Endodermal cell (in vitro differentiated cells): ENCODE data around the gene P2RY1. TPM values are rescaled to one million over a fixed set of nuclear protein-coding genes. Genes with fewer than 3 reads are reported as not detected.

Experiments
- DNase-seq: peaks from one replicate; pipeline ENCODE4 v3.0.0-alpha.2; 2017
- H3K27ac ChIP-seq: 2 replicates; pipeline ENCODE4 v1.5.1; 2013; ENCODE audit warnings: mild to moderate bottlenecking, low read depth, low read length, moderate library complexity
- H3K27me3 ChIP-seq: 2 replicates; pipeline ENCODE4 v1.6.1; 2013; ENCODE audit warnings: mild to moderate bottlenecking, low read length, moderate library complexity; ENCODE audit not compliant: insufficient read depth, control insufficient read depth, poor library complexity, severe bottlenecking
- H3K36me3 ChIP-seq: 2 replicates; pipeline ENCODE4 v1.7.0; 2013; ENCODE audit warnings: mild to moderate bottlenecking, low read length, moderate library complexity; ENCODE audit not compliant: control insufficient read depth, insufficient read depth
- H3K4me1 ChIP-seq: one replicate; pipeline ENCODE4 v1.7.0; 2013; ENCODE audit warnings: low read length; ENCODE audit not compliant: control insufficient read depth, insufficient read depth
- H3K4me3 ChIP-seq: 2 replicates; pipeline ENCODE4 v1.5.1; 2013; ENCODE audit warnings: mild to moderate bottlenecking, low read length, moderate library complexity
- H3K9ac ChIP-seq: 2 replicates; pipeline ENCODE4 v1.6.1; 2013; ENCODE audit warnings: mild to moderate bottlenecking, low read length, moderate library complexity; ENCODE audit not compliant: poor library complexity, severe bottlenecking; ENCODE audit errors: extremely low read depth
- H3K9me3 ChIP-seq: 2 replicates; pipeline ENCODE4 v1.6.1; 2013; ENCODE audit warnings: mild to moderate bottlenecking, low read length, moderate library complexity; ENCODE audit not compliant: control insufficient read depth
- H3K27ac Mint-ChIP-seq: 2 replicates; pipeline ENCODE4 v1.8.0; 2020; ENCODE audit warnings: mixed read lengths
- H3K27me3 Mint-ChIP-seq: 2 replicates; pipeline ENCODE4 v1.8.0; 2021; ENCODE audit warnings: mild to moderate bottlenecking, mixed read lengths; ENCODE audit not compliant: insufficient read depth
- H3K36me3 Mint-ChIP-seq: 2 replicates; pipeline ENCODE4 v1.8.0; 2020; ENCODE audit warnings: low read depth, mixed read lengths
- H3K4me1 Mint-ChIP-seq: 2 replicates; pipeline ENCODE4 v1.8.0; 2020; ENCODE audit warnings: mixed read lengths
- H3K4me3 Mint-ChIP-seq: 2 replicates; pipeline ENCODE4 v1.8.0; 2020; ENCODE audit warnings: mild to moderate bottlenecking, moderate library complexity, mixed read lengths
- H3K9me3 Mint-ChIP-seq: 2 replicates; pipeline ENCODE4 v1.8.0; 2020; ENCODE audit warnings: mild to moderate bottlenecking, mixed read lengths
- CTCF ChIP-seq: fragments of 200-600 bp; sonication (generic); conservative IDR thresholded peaks from 2 replicates; pipeline ENCODE4 v1.5.0; 2021; ENCODE audit warnings: antibody characterized with exemption, mild to moderate bottlenecking
- WGBS, 2 experiments: methylation state at CpG; one replicate each; pipeline versions ENCODE4 v1.1.5 to v1.1.7; 2013; ENCODE audit warnings: missing lambda C conversion rate in 2 of 2, mixed read lengths in 1 of 2; ENCODE audit not compliant: insufficient coverage in 1 of 2, insufficient read length in 1 of 2; 5-methylcytosine and 5-hydroxymethylcytosine counted together
- total RNA-seq, 2 donors: library from RNA; stranded (reverse); fragmentation: NEBNext Ultra II Directional in 1 of 2; extraction: Animal tissue kit (Norgen Biotek cat#: 25700) in 1 of 2; gene quantifications; 2 replicates in 1 of 2; 3 replicates in 1 of 2; pipeline ENCODE4 v1.2.1, GENCODE V29; 2021

The P2RY1 gene
- total RNA-seq, 2 donors from 2014 or later: 7.6 to 10.4 TPM

DNA sequence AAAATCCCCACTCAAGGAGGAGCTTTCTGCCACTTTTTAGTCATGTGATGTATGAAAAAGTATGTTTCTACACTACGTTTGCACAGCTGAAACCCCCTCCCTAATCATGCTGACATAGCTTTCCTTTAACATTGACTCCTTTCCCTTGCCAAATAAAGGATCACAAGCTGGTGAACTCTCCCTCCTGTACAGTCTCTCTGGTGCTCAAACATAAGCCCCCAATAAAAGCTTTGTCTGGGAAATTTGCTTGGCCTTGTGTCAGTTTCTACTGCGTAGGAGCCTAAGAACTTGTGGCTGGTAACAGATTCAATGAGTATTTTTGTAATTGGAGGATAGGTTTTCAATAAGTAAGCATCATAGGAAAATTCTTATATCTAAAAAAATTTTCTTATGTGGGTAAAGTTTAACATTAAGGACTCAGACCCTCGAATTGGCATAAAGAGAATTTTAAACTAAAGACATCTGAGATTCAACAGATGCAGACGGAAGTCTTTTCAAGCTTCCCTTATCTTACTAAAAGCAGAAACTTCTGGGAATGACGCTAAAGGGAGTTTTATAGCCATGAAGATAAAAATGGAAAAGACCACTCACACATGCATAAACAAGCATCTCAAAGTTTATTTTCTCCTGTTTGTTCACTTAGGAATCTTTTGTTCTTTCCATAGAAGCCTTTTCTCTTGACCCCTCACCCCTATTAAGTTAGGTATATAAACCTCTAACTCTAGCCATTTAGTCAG is 44.1 kb upstream of the P2RY1 start:
- no peak overlapping the region for H3K9ac ChIP-seq
- H3K4me1 ChIP-seq: no peaks in the 10 kb centered on the region
- no peaks in the 10 kb centered on the region for H3K27me3 ChIP-seq
- Mint-ChIP-seq H3K4me3 (no peak overlapping the region), H3K27ac (no peak overlapping the region), H3K9me3 (peaks cover 27% of the 10 kb centered on the region), H3K36me3 (no peaks in the 10 kb centered on the region), H3K27me3 (no peaks in the 10 kb centered on the region), H3K4me1 (no peaks in the 10 kb centered on the region)
- no peak overlapping the region for H3K27ac ChIP-seq
- WGBS, 2 experiments: 94% methylated on average over 5 of the region's 5 CpGs; no CpG with 5 or more reads in 1 of the 2 experiments
- H3K36me3 ChIP-seq: no peaks in the 10 kb centered on the region
- peaks cover 22% of the 10 kb centered on the region for H3K9me3 ChIP-seq
- no peak for TF ChIP-seq CTCF
- no peak overlapping the region for H3K4me3 ChIP-seq
- DNase-seq: no peak

DNA sequence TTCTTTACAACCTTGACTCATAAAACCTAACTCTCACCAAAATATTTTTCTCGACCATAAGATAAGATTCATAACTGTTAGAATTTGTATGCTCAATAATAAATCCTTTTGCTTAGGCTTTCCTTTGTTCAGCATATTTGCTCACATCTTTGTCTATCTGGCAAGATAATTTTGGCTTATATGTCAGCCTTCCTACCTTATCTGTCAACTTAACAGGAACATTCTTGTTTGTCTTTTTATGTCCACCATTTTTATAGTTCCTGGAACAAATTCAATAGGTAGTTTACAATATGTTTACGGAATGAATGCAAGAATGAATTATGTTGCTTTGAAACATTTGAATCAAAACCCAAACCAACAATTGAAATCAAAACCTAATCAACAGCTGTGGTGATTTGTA is 41.0 kb upstream of the P2RY1 start:
- TF ChIP-seq CTCF: no peak
- Mint-ChIP-seq H3K9me3 (peaks cover 16% of the 10 kb centered on the region), H3K4me1 (peaks cover 11% of the 10 kb centered on the region), H3K27ac (no peak overlapping the region), H3K36me3 (peaks cover 3% of the 10 kb centered on the region), H3K27me3 (no peaks in the 10 kb centered on the region), H3K4me3 (no peak overlapping the region)
- 78% methylated on average over 1 of the region's 2 CpGs; no CpG with 5 or more reads in 1 of the 2 experiments for WGBS, 2 experiments
- H3K27ac ChIP-seq: no peak overlapping the region
- H3K4me1 ChIP-seq: no peaks in the 10 kb centered on the region
- no peaks in the 10 kb centered on the region for H3K36me3 ChIP-seq
- H3K9ac ChIP-seq: no peak overlapping the region
- H3K27me3 ChIP-seq: no peaks in the 10 kb centered on the region
- H3K9me3 ChIP-seq: peaks cover 13% of the 10 kb centered on the region
- DNase-seq: no peak
- H3K4me3 ChIP-seq: no peak overlapping the region

GRCh38 chr3:152797751-152798432 is 37.0 kb upstream of the P2RY1 start:
- Histone ChIP-seq H3K4me1 (no peaks in the 10 kb centered on the region), H3K9ac (no peak overlapping the region), H3K4me3 (no peak overlapping the region), H3K27me3 (no peaks in the 10 kb centered on the region), H3K27ac (no peak overlapping the region), H3K36me3 (no peaks in the 10 kb centered on the region), H3K9me3 (peaks cover 17% of the 10 kb centered on the region)
- WGBS, 2 experiments: 45% methylated on average over 4 of the region's 4 CpGs; no CpG with 5 or more reads in 1 of the 2 experiments
- no peak overlapping the region for H3K4me3 Mint-ChIP-seq
- peaks cover 11% of the 10 kb centered on the region for H3K4me1 Mint-ChIP-seq
- no peaks in the 10 kb centered on the region for H3K27me3 Mint-ChIP-seq
- TF ChIP-seq CTCF: no peak
- peak; percentile 54 for DNase-seq
- H3K27ac Mint-ChIP-seq: no peak overlapping the region
- H3K9me3 Mint-ChIP-seq: peaks cover 13% of the 10 kb centered on the region
- H3K36me3 Mint-ChIP-seq: peaks cover 3% of the 10 kb centered on the region
